ENCODE measurements around the gene ATP1A4. TPM values are rescaled to one million over a fixed set of nuclear protein-coding genes. Genes with fewer than 3 reads are reported as not detected.

Gene ATP1A4
- total and polyA plus RNA-seq, 2 donors (not counting 1 experiment from before 2014, with no cell fraction given), result not detected

- Histone ChIP-seq H3K4me1 (ENCODE audit: control insufficient read depth, extremely low read depth, insufficient read depth, low read length) (peaks cover 34% of the 10 kb centered on the region), H3K27me3 (ENCODE audit: control insufficient read depth, insufficient read depth, low read length) (no peaks in the 10 kb centered on the region), H3K36me3 (ENCODE audit: control insufficient read depth, insufficient read depth, low read length) (peaks cover 43% of the 10 kb centered on the region), H3K79me2 (ENCODE audit: control insufficient read depth, insufficient read depth, low read length) (peaks cover 52% of the 10 kb centered on the region), H3K4me3 (replicated peaks in 1 of 4; ENCODE audit: control extremely low read depth in 1 of 4, insufficient read depth in 1 of 4, low read depth in 3 of 4, low read length in 4 of 4) (no peak overlapping the region), H3K9me3 (ENCODE audit: control insufficient read depth, insufficient read depth, low read depth, low read length) (no peaks in the 10 kb centered on the region), H3K4me2 (ENCODE audit: extremely low read depth, insufficient read depth, low read length) (no peak overlapping the region), H2AFZ (ENCODE audit: low read length) (no peak overlapping the region), H3K9ac (ENCODE audit: insufficient read depth, low read length) (no peak overlapping the region), H3K27ac (ENCODE audit: insufficient read depth, low read length) (peak overlapping the region; percentile 46), H4K20me1 (ENCODE audit: control insufficient read depth, extremely low read depth, insufficient read depth, low read length) (peaks cover 4% of the 10 kb centered on the region)
- TF ChIP-seq, protein P1, sequence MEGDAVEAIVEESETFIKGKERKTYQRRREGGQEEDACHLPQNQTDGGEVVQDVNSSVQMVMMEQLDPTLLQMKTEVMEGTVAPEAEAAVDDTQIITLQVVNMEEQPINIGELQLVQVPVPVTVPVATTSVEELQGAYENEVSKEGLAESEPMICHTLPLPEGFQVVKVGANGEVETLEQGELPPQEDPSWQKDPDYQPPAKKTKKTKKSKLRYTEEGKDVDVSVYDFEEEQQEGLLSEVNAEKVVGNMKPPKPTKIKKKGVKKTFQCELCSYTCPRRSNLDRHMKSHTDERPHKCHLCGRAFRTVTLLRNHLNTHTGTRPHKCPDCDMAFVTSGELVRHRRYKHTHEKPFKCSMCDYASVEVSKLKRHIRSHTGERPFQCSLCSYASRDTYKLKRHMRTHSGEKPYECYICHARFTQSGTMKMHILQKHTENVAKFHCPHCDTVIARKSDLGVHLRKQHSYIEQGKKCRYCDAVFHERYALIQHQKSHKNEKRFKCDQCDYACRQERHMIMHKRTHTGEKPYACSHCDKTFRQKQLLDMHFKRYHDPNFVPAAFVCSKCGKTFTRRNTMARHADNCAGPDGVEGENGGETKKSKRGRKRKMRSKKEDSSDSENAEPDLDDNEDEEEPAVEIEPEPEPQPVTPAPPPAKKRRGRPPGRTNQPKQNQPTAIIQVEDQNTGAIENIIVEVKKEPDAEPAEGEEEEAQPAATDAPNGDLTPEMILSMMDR (conservative IDR thresholded peaks at IDR 0.05 in 1 of 2, IDR thresholded peaks at IDR 0.05 in 1 of 2; ENCODE audit: low read depth in 1 of 2, low read length in 2 of 2), result no peak
- TF ChIP-seq EZH2 (IDR thresholded peaks at IDR 0.05; ENCODE audit: low read length, missing control alignments), result no peak
- peak in 1 of 2 donors; percentile 31 for DNase-seq (ENCODE audit: low read depth in 2 of 2)
Measured at GRCh38 chr1:160211046-160211790, 59.8 kb downstream of the ATP1A4 start.

DNA sequence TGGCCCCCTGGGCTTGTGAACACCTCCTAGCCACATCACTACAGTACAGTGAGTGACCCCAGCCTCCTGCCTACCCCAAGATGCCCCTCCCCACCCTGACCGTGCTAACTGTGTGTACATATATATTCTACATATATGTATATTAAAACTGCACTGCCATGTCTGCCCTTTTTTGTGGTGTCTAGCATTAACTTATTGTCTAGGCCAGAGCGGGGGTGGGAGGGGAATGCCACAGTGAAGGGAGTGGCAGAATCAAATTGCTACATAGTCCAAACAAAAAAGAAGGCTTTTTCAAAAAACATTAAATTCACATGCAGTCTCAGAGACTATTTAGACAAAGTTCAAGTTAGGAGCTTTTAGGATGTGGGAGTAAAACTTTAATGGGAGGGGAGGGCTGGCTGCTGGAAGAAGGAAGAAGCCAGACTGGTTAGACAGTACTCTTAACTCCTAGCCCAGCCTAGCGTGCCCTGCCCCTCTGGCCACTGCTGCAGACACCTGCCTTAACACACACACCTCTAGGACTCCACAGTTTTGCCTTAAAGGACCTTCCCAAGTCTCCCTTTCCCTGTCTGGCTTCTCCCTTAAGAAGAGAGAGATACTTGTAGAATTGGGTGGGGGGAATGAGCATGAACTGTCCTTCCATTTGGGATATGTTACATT, 63.2 kb downstream of the ATP1A4 start:
- no peak for DNase-seq (ENCODE audit: low read depth in 2 of 2)
- Histone ChIP-seq H3K9me3 (ENCODE audit: control insufficient read depth, insufficient read depth, low read depth, low read length) (no peaks in the 10 kb centered on the region), H3K27ac (ENCODE audit: insufficient read depth, low read length) (no peak overlapping the region), H3K36me3 (ENCODE audit: control insufficient read depth, insufficient read depth, low read length) (peaks cover 29% of the 10 kb centered on the region), H3K79me2 (ENCODE audit: control insufficient read depth, insufficient read depth, low read length) (peaks cover 21% of the 10 kb centered on the region), H3K4me3 (replicated peaks in 1 of 4; ENCODE audit: control extremely low read depth in 1 of 4, insufficient read depth in 1 of 4, low read depth in 3 of 4, low read length in 4 of 4) (no peak overlapping the region), H2AFZ (ENCODE audit: low read length) (no peak overlapping the region), H3K27me3 (ENCODE audit: control insufficient read depth, insufficient read depth, low read length) (no peaks in the 10 kb centered on the region), H3K9ac (ENCODE audit: insufficient read depth, low read length) (no peak overlapping the region), H3K4me2 (ENCODE audit: extremely low read depth, insufficient read depth, low read length) (no peak overlapping the region), H4K20me1 (ENCODE audit: control insufficient read depth, extremely low read depth, insufficient read depth, low read length) (no peaks in the 10 kb centered on the region), H3K4me1 (ENCODE audit: control insufficient read depth, extremely low read depth, insufficient read depth, low read length) (peaks cover 14% of the 10 kb centered on the region)
- no peak for TF ChIP-seq EZH2 (IDR thresholded peaks at IDR 0.05; ENCODE audit: low read length, missing control alignments)
- TF ChIP-seq, protein P1 (conservative IDR thresholded peaks at IDR 0.05 in 1 of 2, IDR thresholded peaks at IDR 0.05 in 1 of 2; ENCODE audit: low read depth in 1 of 2, low read length in 2 of 2), result no peak

DNA sequence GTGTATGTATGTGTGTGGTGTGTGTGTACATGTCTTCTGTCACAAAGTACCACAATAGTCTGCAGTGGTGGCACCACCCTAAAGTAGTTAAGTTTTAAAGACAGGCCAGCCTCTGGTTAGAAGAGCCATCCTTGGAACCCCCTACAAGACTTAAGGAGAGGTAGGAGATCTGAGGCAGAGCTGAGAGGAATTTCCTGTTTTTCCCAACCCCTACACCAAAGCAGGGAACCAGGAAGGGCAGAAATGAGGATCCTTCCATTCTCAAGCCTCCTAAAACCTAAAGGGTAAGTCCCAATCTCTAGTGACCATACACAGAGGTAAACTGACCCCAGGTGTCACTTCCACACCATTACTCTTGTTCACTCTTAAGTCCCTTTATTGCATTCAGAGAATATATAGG, 64.9 kb downstream of the ATP1A4 start:
- H3K79me2 ChIP-seq (ENCODE audit: control insufficient read depth, insufficient read depth, low read length), result peaks cover 4% of the 10 kb centered on the region
- H3K27me3 ChIP-seq (ENCODE audit: control insufficient read depth, insufficient read depth, low read length), result no peaks in the 10 kb centered on the region
- no peak overlapping the region for H3K27ac ChIP-seq (ENCODE audit: insufficient read depth, low read length)
- H3K4me1 ChIP-seq (ENCODE audit: control insufficient read depth, extremely low read depth, insufficient read depth, low read length), result peaks cover 9% of the 10 kb centered on the region
- H3K4me2 ChIP-seq (ENCODE audit: extremely low read depth, insufficient read depth, low read length), result no peak overlapping the region
- H3K9me3 ChIP-seq (ENCODE audit: control insufficient read depth, insufficient read depth, low read depth, low read length), result no peaks in the 10 kb centered on the region
- no peak for TF ChIP-seq EZH2 (IDR thresholded peaks at IDR 0.05; ENCODE audit: low read length, missing control alignments)
- TF ChIP-seq, protein P1 (conservative IDR thresholded peaks at IDR 0.05 in 1 of 2, IDR thresholded peaks at IDR 0.05 in 1 of 2; ENCODE audit: low read depth in 1 of 2, low read length in 2 of 2), result no peak
- H3K9ac ChIP-seq (ENCODE audit: insufficient read depth, low read length), result no peak overlapping the region
- no peaks in the 10 kb centered on the region for H4K20me1 ChIP-seq (ENCODE audit: control insufficient read depth, extremely low read depth, insufficient read depth, low read length)
- H3K36me3 ChIP-seq (ENCODE audit: control insufficient read depth, insufficient read depth, low read length), result peaks cover 23% of the 10 kb centered on the region
- H3K4me3 ChIP-seq (replicated peaks in 1 of 4; ENCODE audit: control extremely low read depth in 1 of 4, insufficient read depth in 1 of 4, low read depth in 3 of 4, low read length in 4 of 4), result no peak overlapping the region
- H2AFZ ChIP-seq (ENCODE audit: low read length), result no peak overlapping the region
- DNase-seq (ENCODE audit: low read depth in 2 of 2), result no peak

All from fibroblast of lung (primary cell).